ENCODE measurements around the gene TIPIN. TPM values are rescaled to one million over a fixed set of nuclear protein-coding genes. Genes with fewer than 3 reads are reported as not detected.
A peak's percentile ranks its signal among the peaks of the same experiment; 100 is the strongest.

The TIPIN gene
- total and polyA plus RNA-seq, 9 donors: 4.5 to 12.6 (median 8.0) TPM

DNA sequence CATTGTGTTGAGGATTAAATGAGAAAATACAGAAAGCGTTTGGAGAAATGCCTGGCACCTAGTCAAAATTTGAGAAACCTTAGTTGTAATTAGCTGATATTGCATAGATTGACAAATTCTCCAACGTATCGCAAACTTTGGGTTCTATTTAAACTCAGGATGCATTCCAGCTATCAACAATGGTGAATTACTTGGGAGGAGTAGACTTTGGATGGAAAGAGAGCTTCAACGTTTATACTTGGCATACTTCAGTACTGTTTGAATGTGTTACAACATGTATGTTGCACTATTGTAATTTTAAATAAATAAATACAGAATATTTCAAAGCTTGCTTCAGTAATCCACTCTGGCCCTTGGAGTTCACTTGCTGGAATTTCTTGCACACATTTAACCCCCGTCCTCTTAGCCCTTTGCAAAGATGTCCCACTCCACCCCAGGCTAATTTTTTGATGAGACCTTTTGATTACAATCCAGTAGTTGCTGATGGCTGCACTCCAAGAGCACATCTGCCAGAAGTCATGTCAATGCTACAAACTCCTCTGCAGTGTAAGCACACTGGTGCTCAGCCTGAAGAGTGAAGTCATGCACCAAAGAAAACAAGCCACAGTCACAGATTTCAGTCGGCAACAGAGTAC lies 67.8 kb downstream of the TIPIN start:
- Histone ChIP-seq H3K27ac (no peak overlapping the region), H3K36me3 (no peaks in the 10 kb centered on the region), H3K9me3 (no peaks in the 10 kb centered on the region), H3K4me3 (no peak overlapping the region), H3K27me3 (no peaks in the 10 kb centered on the region), H3K4me1 (ENCODE audit: insufficient read depth) (peaks cover 2% of the 10 kb centered on the region)
- no peak for TF ChIP-seq EP300 (IDR thresholded peaks at IDR 0.05)
- TF ChIP-seq CTCF (IDR thresholded peaks at IDR 0.05): no peak
- TF ChIP-seq POLR2A (IDR thresholded peaks at IDR 0.05): no peak
- 65 to 70% (median 69%) methylated on average over 6 of the region's 6 CpGs for WGBS, 3 donors
- DNase-seq: no peak
- intact Hi-C loops (cut with DNase I): loop anchor here in 2 of 4 donors (5.0 to 10.0 kb wide), 4 partner anchors 304 to 654 kb away; no protein-coding TSS in a partner anchor

DNA sequence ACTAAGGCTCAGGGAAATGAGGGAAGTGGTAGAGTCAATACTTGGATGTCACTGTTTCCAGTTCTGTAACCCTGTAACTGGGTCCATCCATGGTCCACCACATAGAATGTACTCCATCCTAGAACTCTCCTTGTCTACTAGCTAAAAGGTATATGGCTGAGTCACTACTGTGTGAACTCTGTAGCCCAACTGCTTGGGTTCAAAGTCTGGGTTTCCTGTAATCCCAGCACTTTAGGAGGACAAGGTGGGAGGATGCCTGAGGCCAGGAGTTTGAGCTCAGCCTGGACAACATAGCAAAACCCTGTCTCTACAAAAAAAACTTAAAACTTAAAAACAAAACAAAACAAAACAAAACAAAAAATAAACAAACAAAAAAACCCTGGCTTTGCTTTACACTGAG lies 68.4 kb downstream of the TIPIN start:
- intact Hi-C loops (cut with DNase I): loop anchor here in 2 of 4 donors (5.0 to 10.0 kb wide), 4 partner anchors 303 to 653 kb away; no protein-coding TSS in a partner anchor
- Histone ChIP-seq H3K4me1 (ENCODE audit: insufficient read depth) (peaks cover 2% of the 10 kb centered on the region), H3K9me3 (no peaks in the 10 kb centered on the region), H3K4me3 (no peak overlapping the region), H3K27ac (no peak overlapping the region), H3K36me3 (no peaks in the 10 kb centered on the region), H3K27me3 (no peaks in the 10 kb centered on the region)
- no peak for DNase-seq
- TF ChIP-seq POLR2A (IDR thresholded peaks at IDR 0.05): no peak
- TF ChIP-seq CTCF (IDR thresholded peaks at IDR 0.05): no peak
- no peak for TF ChIP-seq EP300 (IDR thresholded peaks at IDR 0.05)

- DNase-seq: no peak
- no peaks in the 10 kb centered on the region for H3K36me3 ChIP-seq
- TF ChIP-seq EP300 (IDR thresholded peaks at IDR 0.05) (no peak), CTCF (IDR thresholded peaks at IDR 0.05) (peak in 1 of 3 donors; percentile 38), POLR2A (IDR thresholded peaks at IDR 0.05) (no peak)
- H3K4me1 ChIP-seq (ENCODE audit: insufficient read depth): peaks cover 2% of the 10 kb centered on the region
- H3K9me3 ChIP-seq: no peaks in the 10 kb centered on the region
- WGBS, 3 donors: 8 to 11% (median 8%) methylated on average over 6 of the region's 6 CpGs
- H3K4me3 ChIP-seq: no peak overlapping the region
- intact Hi-C loops (cut with DNase I): loop anchor here in 3 of 4 donors (2.0 to 10.0 kb wide), 5 partner anchors 35 to 653 kb away; partner anchors contain the start of gene MEGF11 (in 1 of the 3)
- H3K27me3 ChIP-seq: no peaks in the 10 kb centered on the region
- H3K27ac ChIP-seq: no peak overlapping the region
Measured at GRCh38 chr15:66287461-66288057, 68.9 kb downstream of the TIPIN start.

Small RNA genes within 50 kb of the gene (small RNA-seq; reads per million reads assigned to genes)
- gene RF00019 (not detected), gene SCARNA14 (5.5 reads per million, percentile 81 among the genes with 10 or more reads in this experiment)

Other genes starting within 250 kb of the TIPIN start
- 10 to 100 TPM in 1 of 7 donors, 1 to 10 TPM in 1, under 1 TPM in 4, not detected in 1; 0.20 to 11.4 (median 0.65) TPM for gene MEGF11, start 102.9 kb downstream of the TIPIN start, total RNA-seq
- gene MEGF11, start 102.9 kb downstream of the TIPIN start, polyA plus RNA-seq: under 1 TPM in 1 of 2 donors, not detected in 1; 0.04 TPM
- 10 to 100 TPM; 23.4 to 39.6 (median 31.9) TPM for gene DIS3L, start 63.1 kb downstream of the TIPIN start, total RNA-seq
- gene DIS3L, start 63.1 kb downstream of the TIPIN start, polyA plus RNA-seq: 10 to 100 TPM; 19.6 to 54.6 TPM
- gene MAP2K1, start 30.2 kb upstream of the TIPIN start, total RNA-seq: 10 to 100 TPM; 21.6 to 44.8 (median 35.6) TPM
- 10 to 100 TPM; 24.3 to 32.8 TPM for gene MAP2K1, start 30.2 kb upstream of the TIPIN start, polyA plus RNA-seq
- gene SNAPC5, start 141.1 kb upstream of the TIPIN start, total RNA-seq: 10 to 100 TPM; 14.6 to 33.4 (median 28.2) TPM
- gene SNAPC5, start 141.1 kb upstream of the TIPIN start, polyA plus RNA-seq: 10 to 100 TPM; 21.2 to 33.2 TPM
- 1,000 to 10,000 TPM; 3,226 to 5,904 (median 4,447) TPM for gene RPL4, start 148.2 kb upstream of the TIPIN start, total RNA-seq
- 1,000 to 10,000 TPM; 5,574 to 6,065 TPM for gene RPL4, start 148.2 kb upstream of the TIPIN start, polyA plus RNA-seq
- 1 to 10 TPM; 3.5 to 9.6 (median 6.8) TPM for gene ZWILCH, start 148.6 kb upstream of the TIPIN start, total RNA-seq
- 1 to 10 TPM; 5.2 TPM for gene ZWILCH, start 148.6 kb upstream of the TIPIN start, polyA plus RNA-seq
- not detected for gene LCTL, start 209.3 kb upstream of the TIPIN start, total RNA-seq
- gene LCTL, start 209.3 kb upstream of the TIPIN start, polyA plus RNA-seq: under 1 TPM in 1 of 2 donors, not detected in 1; 0.23 TPM